IPS-NIHi7 (cell line): ENCODE data around the gene DTWD2.
A peak's percentile ranks its signal among the peaks of the same experiment; 100 is the strongest.

Experiments
- DNase-seq: peaks from one replicate; pipeline ENCODE4 v3.0.0; 2012; ENCODE audit warnings: mixed read lengths; ENCODE audit errors: extremely low spot score

The DTWD2 gene, protein sequence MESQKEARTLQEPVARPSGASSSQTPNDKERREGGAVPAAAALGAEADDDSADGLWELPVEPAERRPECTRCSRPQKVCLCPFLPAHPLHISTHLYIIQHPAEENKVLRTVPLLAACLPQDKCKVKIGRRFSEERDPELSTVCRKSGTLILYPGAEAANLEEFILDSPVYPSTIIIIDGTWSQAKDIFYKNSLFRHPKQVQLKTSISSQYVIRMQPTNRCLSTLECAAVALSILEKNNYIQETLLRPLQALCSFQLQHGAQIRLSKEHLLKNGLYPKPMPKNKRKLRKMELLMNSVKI

DNA sequence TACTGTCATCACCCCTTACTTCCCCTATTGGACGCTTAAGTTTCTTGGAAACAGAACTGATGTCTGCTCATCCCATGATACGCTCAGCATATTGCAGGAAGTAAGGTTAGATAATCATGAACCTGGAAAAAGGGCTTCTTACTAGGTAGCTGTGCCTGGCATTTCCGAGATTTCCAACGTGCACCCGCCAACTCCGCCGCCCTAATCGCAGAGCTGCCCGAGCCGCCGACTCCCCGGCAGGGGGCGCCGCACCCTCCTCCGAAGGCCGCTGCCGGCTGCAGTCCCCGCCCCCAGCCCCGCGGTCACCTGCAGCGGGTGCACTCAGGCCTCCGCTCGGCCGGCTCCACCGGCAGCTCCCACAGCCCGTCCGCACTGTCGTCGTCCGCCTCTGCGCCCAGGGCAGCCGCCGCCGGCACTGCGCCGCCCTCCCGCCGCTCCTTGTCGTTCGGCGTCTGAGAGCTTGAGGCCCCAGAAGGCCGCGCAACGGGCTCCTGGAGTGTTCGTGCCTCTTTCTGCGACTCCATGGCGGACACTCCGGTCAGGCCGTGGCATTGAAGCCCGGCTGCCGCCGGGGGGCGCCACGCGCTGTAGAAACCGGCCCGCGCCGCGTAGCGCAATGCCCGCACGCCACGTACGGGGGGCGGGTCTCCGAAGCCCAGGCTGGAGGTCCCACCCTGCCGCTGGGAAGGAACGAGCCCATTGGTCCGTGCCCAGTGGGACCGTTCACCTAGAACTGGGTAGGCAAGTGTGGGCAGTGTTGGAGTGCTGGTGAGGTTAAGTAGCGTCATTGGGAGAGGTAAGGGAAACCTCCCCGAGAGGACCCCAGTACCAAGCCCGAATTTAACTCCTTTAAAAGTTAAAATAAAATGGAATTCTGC is at the start of gene DTWD2:
Gene DTWD2 (minus strand): TSS at position 560 of the 878 bp plus-strand sequence. CDS start 36 bp downstream, at position 524.
- DNase-seq, result peak; percentile 97

DNA sequence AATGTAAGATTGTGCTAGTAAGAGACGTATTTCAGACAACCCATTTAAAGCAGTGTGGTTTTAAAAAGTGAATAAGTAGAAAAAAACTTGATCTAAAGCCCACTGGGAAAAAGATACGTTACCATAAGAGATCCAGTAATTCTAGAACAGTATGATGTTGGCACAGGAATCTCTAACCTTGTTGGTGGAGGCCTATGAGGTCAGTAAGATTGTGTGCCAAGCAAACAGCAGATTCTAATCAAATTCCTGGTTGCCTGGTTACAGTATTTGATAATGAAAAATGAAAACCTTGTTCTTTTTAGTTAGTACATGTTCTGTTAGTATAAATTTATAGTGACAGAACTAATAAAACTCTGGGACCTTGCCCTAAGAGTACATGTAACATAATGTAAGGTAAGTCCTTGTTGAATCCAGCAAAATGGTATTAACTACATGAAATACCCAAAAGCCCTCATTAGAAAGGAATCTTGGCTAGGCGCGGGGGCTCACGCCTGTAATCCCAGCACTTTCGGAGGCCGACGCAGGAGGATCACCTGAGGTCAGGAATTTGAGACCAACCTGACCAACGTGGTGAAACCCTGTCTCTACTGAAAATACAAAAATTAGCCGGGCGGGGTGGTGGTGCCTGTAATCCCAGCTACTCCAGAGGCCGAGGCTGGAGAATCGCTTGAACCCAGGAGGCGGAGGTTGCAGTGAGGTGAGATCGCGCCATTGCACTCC is 49.3 kb upstream of the DTWD2 start:
- no peak for DNase-seq

DNA sequence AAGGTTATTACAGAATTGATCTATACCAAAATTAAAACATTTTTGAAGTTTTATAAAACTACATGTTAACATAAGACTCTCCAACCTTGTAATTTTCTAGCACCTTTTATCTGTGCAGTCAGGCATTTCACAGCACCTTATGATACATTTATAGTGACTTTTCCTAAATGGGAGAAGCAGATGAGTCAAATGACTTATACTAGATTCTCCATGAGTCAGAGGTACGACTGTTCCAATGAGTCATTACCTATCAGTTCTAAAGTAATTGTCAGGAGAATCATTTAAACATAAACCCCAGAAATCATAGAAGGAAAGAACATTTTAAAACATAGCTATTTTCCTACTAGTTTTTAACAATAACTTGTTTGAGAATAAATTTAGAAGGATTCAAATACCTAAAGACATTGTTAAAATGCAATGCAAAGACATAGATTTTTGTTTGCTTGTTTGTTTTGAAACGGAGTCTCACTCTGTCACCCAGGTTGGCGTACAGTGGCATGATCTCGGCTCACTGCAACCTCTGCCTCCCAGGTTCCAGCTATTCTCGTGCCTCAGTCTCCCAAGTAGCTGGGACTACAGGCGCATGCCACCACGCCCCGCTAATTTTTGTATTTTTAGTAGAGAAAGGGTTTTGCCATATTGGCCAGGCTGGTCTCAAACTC is 47.9 kb upstream of the DTWD2 start:
- DNase-seq, result no peak

DNA sequence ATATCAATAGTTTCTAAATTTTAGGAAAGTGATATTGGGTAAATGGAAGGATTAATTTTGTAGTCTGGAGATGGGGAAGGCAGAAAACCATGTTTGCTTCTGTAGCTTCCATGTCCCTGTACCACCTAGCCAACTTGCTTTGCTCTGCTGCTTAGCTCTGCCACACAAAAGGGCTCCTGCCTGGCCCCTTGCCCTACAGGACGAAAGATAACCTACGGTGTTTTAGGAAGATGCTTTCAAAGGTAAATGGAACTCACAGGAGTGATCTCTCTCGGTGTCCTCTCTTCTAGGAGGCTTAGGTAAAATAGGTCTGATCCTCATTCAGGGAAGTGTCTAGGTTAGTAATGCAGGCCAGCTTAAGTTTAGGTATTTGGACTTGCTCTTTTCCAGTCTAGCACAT is 44.8 kb upstream of the DTWD2 start:
- no peak for DNase-seq

DNA sequence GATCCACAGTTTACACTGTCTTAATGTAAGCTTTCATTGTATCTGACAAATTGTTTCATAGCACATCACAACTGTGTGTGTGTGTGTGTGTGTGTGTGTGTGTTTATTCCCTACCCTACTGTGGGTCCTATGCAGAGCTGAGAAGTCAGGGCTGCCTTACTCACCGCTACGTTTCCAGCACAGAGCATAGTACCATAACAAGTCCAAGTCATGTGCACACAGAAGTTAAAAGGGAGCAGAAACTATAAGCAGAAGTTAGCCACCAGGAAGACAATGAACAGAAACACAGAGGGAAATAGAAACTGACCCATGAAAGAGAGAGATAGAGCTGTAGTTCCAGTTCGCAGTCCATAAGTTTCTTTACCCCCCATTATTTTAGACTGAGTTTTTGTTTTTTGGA is 44.3 kb upstream of the DTWD2 start:
- DNase-seq, result no peak

DNA sequence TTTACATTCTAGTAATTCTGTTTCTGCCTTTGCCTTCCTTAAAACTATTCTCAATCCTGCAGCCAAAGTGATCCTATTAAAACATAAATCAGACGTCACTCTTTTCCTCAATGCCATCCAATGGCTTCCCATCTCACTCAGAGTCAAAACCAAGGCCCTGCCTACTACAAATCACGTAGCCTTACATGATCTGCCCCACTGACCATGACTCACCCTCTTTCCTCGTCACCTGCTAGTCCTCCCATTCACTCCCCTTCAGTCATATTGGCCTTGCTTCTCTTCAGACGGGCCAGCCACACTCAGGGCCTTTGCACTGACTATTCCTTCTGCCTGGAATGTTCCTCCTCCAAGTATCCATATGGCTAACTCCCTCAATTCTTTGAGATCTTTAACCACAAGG is 43.6 kb upstream of the DTWD2 start:
- peak; percentile 23 for DNase-seq

DNA sequence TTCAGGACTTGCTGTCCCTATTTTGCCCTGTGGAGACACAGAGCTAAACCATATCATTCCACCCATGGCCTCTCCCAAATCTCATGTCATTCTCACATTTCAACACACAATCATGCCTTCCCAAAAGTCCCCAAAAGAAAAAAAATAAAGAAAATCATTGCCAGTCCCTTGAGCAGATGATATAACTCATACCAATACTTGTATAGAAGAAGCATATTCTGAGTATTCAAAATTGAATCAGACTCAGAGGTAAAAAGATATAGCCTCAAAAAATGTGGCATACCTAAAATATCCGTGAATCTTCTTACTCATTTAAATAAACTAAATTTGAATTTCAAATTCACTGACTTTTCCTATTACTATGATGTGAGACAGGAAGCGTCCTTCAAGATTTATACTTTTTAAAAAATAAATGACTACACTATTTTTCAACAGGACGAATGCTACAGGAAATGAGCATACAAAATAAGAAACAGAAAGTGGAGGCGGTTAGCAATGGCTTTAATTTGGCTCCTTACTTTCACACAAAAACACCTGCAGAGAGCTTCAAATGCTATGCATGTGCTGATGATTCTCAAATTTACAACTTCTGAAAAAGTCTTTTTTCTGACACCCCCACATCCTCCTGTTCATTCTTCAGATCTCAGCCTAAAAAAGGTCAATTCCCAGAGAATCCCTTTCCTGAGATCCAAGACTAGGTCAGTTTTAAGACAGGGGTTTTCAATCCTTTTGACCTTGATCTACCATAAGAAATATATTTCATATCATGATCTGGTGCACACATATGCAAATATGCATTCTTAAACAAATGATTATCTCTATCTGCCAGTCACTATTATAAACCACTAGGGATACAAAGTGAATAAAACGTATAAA is 42.9 kb upstream of the DTWD2 start:
- DNase-seq, result no peak

DNA sequence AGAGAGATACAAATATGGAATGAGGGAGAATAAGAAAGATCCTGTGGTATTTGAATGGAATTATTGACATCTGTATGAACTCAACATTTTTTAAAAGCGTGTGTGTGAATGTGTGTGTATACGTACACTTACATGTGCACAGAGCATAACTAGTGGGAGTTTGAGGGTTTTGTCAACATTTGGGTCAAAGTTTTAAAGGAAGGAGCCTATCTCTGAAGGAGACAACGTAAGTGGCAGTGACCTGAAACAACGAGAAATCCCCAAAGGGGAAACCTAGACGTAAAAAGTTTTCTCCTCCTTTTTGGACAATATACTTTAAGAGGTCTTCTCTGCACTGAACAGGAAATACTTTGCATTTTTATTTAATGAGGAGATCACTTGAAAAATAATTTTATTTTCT is 40.2 kb upstream of the DTWD2 start:
- no peak for DNase-seq

DNA sequence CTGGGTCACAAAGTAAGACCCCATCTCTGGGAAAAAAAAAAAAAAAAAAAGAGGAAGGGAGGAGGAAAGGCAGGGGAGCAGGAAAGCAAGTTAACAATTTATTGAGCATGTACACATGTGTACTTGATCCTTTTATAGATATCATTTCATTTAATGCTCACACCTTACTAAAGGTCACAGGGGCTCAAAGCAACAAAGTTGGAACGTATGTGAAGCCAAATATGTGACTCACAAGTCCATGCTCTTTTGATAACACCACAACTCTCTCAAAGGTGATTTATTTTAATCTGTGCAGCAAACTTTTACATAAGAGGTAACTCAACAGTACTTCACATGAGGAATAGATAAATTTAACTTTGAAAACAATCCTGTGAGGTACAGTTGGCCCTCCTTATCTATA is 34.4 kb upstream of the DTWD2 start:
- DNase-seq, result no peak

DNA sequence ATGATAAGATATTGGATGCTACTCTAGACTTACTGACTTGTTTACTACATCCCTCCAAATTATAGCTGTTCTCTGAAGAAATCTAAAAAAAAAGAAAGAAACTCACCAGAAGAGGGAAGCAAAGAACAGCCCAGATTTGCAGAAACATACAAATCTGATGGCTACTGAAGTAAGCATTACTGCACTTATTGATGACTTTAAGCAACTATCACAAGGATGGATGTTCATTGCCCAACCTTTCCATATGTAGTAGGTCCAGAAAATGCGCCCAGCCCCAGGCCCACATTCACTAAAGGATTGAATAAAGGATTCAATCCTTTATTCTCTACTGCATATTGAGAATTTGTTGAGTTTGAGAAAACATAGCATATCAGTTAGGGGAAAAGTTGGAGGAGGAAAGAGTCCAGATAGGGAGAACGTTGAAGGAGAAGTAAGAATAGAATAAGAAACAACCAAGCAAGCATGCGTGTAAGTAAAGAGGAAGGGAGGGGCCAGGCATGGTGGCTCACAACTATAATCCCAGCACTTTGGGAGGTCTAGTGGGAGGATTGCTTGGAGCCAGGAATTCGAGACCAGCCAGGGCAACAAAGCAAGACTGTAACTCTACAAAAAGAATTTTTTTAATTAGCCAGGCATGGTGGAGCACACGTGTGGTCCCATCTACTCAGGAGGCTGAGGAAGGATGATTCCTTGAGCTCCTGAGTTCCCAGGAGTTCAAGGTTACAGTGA is 33.8 kb upstream of the DTWD2 start:
- peak; percentile 54 for DNase-seq

DNA sequence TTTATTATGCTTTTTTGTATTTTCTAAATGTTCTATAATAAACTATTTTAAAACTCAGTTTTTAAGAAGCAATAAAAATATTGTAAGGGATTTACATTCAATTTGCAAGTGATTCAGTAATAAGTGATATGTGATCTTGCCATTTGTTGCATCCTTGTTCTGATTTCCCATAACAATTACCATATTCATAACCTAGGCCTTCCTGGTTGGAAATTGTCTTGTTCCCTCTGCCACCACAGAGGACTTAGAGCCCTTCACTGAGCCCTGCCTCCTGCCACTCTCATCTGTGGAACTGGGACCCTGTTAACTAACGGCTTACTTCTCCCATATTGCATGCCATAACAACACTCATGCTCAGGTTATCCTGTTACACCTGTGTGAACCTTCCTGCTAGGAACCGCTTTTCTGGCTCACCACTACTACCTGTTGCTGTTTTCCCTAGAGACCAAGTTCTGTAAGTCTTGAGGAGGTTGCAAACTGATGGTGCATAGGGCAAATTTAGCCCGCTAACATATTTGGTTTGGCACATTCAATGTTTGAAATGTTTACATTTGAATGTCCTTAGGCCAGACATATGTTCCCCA is 32.9 kb upstream of the DTWD2 start:
- no peak for DNase-seq

DNA sequence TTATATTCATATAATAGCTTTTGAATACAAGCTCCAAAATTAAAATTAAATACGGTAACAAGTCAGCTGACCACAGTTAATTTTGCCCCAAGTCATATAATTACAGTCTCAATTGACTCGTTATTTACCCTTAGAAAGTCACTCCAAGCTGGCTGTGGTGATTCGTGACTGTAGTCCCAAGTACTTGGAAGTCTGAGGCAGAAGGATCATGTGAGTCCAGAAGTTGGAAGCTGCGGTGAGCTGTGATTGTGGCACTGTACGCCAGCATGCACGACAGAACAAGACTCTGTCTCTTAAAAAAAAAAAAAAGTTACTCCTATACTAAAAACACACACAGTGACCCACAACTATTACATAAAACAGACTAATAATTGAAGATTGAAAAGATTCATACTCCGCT is 31.6 kb upstream of the DTWD2 start:
- DNase-seq, result no peak

DNA sequence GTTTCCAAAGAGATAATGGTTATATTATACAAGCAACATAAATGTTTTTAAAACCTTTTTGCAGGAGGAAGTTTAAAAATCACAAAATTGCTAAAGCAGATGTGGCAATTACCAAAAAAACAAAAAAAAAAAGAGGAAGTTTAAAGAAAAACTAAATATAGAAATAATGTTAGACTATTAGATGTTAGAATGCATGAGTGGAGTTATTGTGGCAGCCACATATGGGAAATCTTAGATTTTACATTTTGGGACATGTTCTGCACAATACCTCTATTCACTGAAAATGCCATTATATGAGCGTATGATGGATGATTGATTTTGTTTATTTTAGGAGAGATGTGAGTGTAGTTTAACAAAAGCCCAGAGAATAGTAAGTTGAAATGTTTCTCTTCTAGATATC is 31.2 kb upstream of the DTWD2 start:
- no peak for DNase-seq

DNA sequence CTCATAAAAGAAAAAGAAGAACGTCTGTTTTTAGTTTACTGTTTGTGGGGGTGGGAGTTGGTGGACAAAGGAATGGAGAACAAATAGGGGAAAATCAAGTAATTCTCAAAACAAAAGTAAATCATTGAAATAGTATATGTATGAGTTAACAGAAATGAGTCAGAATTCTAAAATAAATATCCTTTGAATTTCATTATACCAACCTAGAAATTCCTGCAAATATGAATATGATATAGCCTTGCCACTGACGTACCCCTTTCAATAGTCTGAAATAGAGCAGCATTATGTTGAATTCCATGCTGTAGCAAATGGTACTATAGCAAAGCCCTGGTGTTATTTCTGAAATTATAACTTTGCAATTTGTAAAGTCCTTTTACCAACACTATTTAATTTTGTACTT is 29.6 kb upstream of the DTWD2 start:
- no peak for DNase-seq

DNA sequence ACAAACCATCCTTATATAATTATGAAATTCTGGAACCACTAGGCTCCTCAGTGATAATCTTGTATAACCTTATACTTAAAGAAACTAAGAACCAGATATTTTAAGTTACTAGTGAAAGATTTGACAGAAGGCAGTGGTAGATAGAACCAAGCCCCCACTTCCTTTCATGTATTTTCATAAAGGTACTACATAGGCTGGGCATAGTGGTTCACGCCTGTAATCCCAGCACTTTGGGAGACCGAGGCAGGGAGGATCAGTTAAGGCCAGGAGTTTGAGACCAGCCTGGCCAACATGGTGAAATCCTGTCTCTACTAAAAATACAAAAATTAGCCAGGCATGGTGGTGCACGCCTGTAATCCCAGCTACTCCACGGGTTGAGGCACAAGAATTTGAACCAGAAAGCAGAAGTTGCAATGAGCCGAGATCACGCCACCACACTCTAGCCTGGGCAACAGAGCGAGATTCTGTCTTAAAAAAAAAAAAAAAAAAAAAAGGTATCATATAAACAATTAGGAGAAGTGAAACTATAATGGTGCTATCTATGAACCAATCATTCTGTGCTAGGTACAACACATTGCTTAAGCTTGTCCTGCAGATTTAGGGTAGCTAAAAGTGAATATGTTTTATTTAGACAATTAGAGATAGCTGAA is 27.9 kb upstream of the DTWD2 start:
- no peak for DNase-seq

DNA sequence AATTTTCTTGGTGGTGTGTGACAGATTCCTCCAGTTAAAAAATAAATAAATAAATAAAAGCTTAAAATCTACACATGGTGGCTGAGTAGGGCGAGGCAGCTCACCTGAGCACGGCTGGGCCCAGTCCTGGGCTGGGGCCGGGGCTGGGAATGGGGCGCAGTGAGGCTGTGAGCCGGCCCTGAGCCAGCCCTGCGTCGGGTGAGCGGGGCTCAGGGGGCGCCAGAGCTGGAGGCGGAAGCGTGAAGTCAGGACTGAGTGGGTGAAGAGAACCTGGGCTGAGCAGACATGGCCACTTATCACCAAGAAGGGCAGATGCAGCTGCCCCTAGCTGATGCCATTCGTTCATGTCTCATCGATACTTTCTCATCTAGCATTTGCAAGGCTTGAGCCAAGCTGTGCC is 22.8 kb upstream of the DTWD2 start:
- DNase-seq, result no peak

DNA sequence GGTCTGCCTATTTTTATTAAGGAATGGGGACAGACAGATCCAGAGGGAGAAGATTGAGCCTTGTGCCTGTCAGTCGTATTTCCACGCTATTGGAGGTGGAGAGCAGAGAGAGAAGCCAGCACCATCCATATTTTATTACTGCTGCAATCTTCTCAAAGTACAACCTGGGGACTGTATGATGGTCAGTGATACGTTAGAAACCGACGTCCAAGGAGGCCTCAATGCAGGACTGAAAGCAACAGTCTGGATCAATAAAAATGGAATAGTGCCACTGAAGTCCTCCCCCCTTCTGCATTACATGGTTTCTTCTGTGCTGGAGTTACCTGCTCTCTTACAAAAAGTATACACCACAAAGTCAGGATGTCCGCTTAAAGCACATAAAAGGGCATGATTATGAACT is 21.9 kb upstream of the DTWD2 start:
- no peak for DNase-seq

DNA sequence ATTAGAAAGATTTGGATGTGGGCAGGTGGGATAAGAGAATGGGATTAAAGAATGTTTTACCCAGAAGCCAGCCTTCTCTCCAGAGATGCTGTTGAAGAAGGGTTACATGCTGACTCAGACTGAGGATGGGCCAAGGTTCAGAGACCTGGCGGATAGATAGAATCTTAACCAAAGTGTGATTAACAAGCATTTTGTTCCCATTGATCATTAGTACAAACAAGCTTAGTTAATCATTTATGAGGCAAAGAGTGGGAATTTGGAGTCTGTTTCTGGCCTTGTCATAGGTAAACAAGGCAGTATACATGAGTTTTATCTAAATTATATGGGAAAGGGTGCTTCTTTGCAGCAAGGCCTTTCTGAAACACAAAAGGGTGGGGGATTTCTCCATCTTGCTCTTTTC is 20.8 kb upstream of the DTWD2 start:
- no peak for DNase-seq

DNA sequence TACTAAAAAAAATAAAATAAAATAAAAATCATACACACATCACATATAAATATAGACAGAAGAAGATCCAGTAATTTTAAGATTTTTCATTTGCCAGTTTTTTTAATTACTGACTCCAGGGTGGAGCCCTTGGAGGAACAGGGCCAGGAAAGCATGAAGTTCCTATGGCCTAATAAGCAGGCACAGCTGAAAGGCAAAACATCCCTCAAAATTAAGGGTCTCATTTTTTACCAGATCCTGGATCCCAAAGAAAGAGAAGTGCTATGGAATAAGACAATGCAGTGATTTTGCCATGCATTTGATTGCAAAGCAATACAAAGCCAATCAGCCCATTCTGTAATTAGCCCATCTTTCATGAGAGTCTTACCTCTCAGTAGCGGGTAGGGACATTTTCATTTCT is 11.3 kb upstream of the DTWD2 start:
- no peak for DNase-seq
